GM12878 (cell line): Measurements from ENCODE around the gene SCARB2. TPM values are rescaled to one million over a fixed set of nuclear protein-coding genes. Genes with fewer than 3 reads are reported as not detected.
A peak's percentile ranks its signal among the peaks of the same experiment; 100 is the strongest.

Source experiments
- ATAC-seq: fragments of 200-7000 bp; cut with Tn5 transposase; 3 replicates; pipeline ENCODE4 v1.9.1; 2020; ENCODE audit warnings: mild to moderate bottlenecking, moderate library complexity
- BruUV-seq: library from RNA; stranded (reverse); fragments of 400-500 nt; replicated peaks from 2 replicates; lab custom pipeline; 2021; lab: Mats Ljungman, UMichigan
- CTCF ChIA-PET: fragments of 300-600 bp; sonication (Branson Sonifier 250); formaldehyde crosslinking; extraction: SDS; loops from one replicate; lab custom pipeline; 2021; ENCODE audit warnings: inconsistent platforms; lab: Yijun Ruan, JAX
- POLR2A ChIA-PET: fragments of 350-600 bp; formaldehyde crosslinking; extraction: SDS; loops from one replicate; lab custom pipeline; 2021; ENCODE audit warnings: inconsistent platforms; lab: Charles Lee
- RAD21 ChIA-PET: fragments of 300-600 bp; sonication (Branson Sonifier 250); formaldehyde crosslinking; loops from one replicate; lab custom pipeline; 2023; ENCODE audit warnings: antibody characterized with exemption; ENCODE audit not compliant: unreplicated experiment; lab: Charles Lee
- SMC1A ChIA-PET: fragments of 300-600 bp; sonication (Branson Sonifier 250); formaldehyde crosslinking; loops from one replicate; lab custom pipeline; 2023; ENCODE audit not compliant: unreplicated experiment, uncharacterized antibody; lab: Charles Lee
- DNase-seq: peaks from one replicate; pipeline ENCODE4 v3.0.0-alpha.2; 2011; ENCODE audit warnings: low read depth, low spot score
- FAIRE-seq: peaks from 3 replicates; lab custom pipeline; 2011; peaks lifted over from hg19 to GRCh38; lab: Jason Lieb, UNC
- H2AFZ ChIP-seq: 2 replicates; pipeline ENCODE4 v1.6.0; 2011; ENCODE audit warnings: low read depth, low read length, control low read depth; ENCODE audit not compliant: control insufficient read depth
- H3K27ac ChIP-seq: 2 replicates; pipeline ENCODE4 v1.5.1; 2011; ENCODE audit warnings: control low read depth; ENCODE audit not compliant: control insufficient read depth, insufficient read depth
- H3K27me3 ChIP-seq, 2 experiments: replicated peaks in 1 of 2; 2 replicates each; pipeline versions ENCODE4 v1.6.0 to v1.6.1; 2011; ENCODE audit warnings: low read length in 1 of 2; ENCODE audit not compliant: control insufficient read depth in 2 of 2, insufficient read depth in 2 of 2
- H3K36me3 ChIP-seq, 2 experiments: 2 replicates each; pipeline ENCODE4 v1.5.1; 2011; ENCODE audit warnings: low read length in 1 of 2; ENCODE audit not compliant: control insufficient read depth in 2 of 2, insufficient read depth in 2 of 2
- H3K4me1 ChIP-seq: 2 replicates; pipeline ENCODE4 v1.6.1; 2011; ENCODE audit warnings: mild to moderate bottlenecking, low read length, moderate library complexity, mixed read lengths; ENCODE audit not compliant: control insufficient read depth, insufficient read depth
- H3K4me2 ChIP-seq: 2 replicates; pipeline ENCODE4 v1.6.0; 2011; ENCODE audit warnings: control low read depth; ENCODE audit not compliant: control insufficient read depth, insufficient read depth
- H3K4me3 ChIP-seq: fragments of 200-600 bp; sonication (generic); 2 replicates; pipeline ENCODE4 v1.5.1; 2016
- H3K79me2 ChIP-seq: 2 replicates; pipeline ENCODE4 v1.6.0; 2011; ENCODE audit warnings: low read length; ENCODE audit not compliant: control insufficient read depth, insufficient read depth
- H3K9ac ChIP-seq: 2 replicates; pipeline ENCODE4 v1.8.0; 2011; ENCODE audit warnings: low read length, control low read depth, mixed read lengths; ENCODE audit not compliant: control insufficient read depth, insufficient read depth
- H3K9me3 ChIP-seq: replicated peaks from 3 replicates; pipeline ENCODE4 v1.5.1; 2011; ENCODE audit warnings: mild to moderate bottlenecking, low read length; ENCODE audit not compliant: control insufficient read depth, insufficient read depth
- H4K20me1 ChIP-seq: 2 replicates; pipeline ENCODE4 v1.6.0; 2011; ENCODE audit not compliant: control insufficient read depth, insufficient read depth
- ASH2L ChIP-seq: fragments of 300-600, 200-600 bp; sonication (generic); IDR thresholded peaks from 2 replicates; pipeline ENCODE4 v1.6.1; 2017; ENCODE audit warnings: low read depth, mild to moderate bottlenecking, borderline replicate concordance
- FOXM1 ChIP-seq: IDR thresholded peaks from 2 replicates; pipeline ENCODE4 v1.6.1; 2012; ENCODE audit warnings: low read depth, mild to moderate bottlenecking, inconsistent platforms, low read length, moderate library complexity
- PBX3 ChIP-seq: IDR thresholded peaks from 2 replicates; pipeline ENCODE4 v1.6.1; 2011; ENCODE audit warnings: mild to moderate bottlenecking, low read depth, low read length, moderate library complexity; ENCODE audit not compliant: insufficient replicate concordance
- PML ChIP-seq: IDR thresholded peaks from 2 replicates; pipeline ENCODE4 v1.6.1; 2012; ENCODE audit warnings: low read length, inconsistent platforms
- YBX1 ChIP-seq: fragments of 450-650 bp; IDR thresholded peaks from 2 replicates; pipeline ENCODE4 v1.6.1; 2016; ENCODE audit warnings: antibody characterized with exemption
- ZNF592 ChIP-seq: fragments of 450-650 bp; IDR thresholded peaks from 2 replicates; pipeline ENCODE4 v1.6.1; 2017; ENCODE audit warnings: mild to moderate bottlenecking, moderate library complexity
- WGBS: methylation state at CpG from one replicate; pipeline ENCODE4 v1.1.6; 2016; ENCODE audit warnings: low lambda C conversion rate; ENCODE audit not compliant: insufficient replicate concordance, insufficient coverage; ENCODE audit errors: missing lambda C conversion rate; 5-methylcytosine and 5-hydroxymethylcytosine counted together
- in situ Hi-C: fragments of 300-500 bp; cut with MboI; formaldehyde crosslinking; loops from 9 replicates; pipeline ENCODE4 v1.14.3; 2018; ENCODE audit warnings: mixed read lengths
- intact Hi-C: fragments of 100-400 bp; cut with micrococcal nuclease; formaldehyde crosslinking; loops from one replicate; pipeline ENCODE4 v1.14.2; 2022; ENCODE audit not compliant: unreplicated experiment
- polyA plus RNA-seq, 11 experiments: library from polyadenylated mRNA; depleted of rRNA in 4 of 11; unstranded in 6 of 11; stranded (reverse) in 5 of 11; fragments of >200 nt; fragmentation: Nextera tagmentation in 4 of 11; fragmentation: Illumina TruSeq in 1 of 11; extraction: Ambion mirVana in 4 of 11; extraction: Trizol in 1 of 11; gene quantifications; 1 replicate in 1 of 11; 2 replicates in 10 of 11; pipeline versions ENCODE4 v1.2.1 to v1.2.3, GENCODE V29; 2011 to 2016; ENCODE audit warnings: inconsistent platforms in 2 of 11, missing spikeins in 2 of 11, low read depth in 1 of 11
- total RNA-seq, 4 experiments: library from RNA; depleted of rRNA in 3 of 4; stranded (reverse); fragments of >200 nt in 3 of 4; fragmentation: Illumina TruSeq in 1 of 4; extraction: Trizol in 1 of 4; gene quantifications; 2 replicates each; pipeline versions ENCODE4 v1.2.1 to v1.2.3, GENCODE V29; 2013 to 2021

The SCARB2 gene
- total and polyA plus RNA-seq, 10 of the 15 experiments (the other 5 are each of a cell fraction or from before 2014, with no cell fraction given) = 2.1 to 11.7 (median 9.5) TPM

DNA sequence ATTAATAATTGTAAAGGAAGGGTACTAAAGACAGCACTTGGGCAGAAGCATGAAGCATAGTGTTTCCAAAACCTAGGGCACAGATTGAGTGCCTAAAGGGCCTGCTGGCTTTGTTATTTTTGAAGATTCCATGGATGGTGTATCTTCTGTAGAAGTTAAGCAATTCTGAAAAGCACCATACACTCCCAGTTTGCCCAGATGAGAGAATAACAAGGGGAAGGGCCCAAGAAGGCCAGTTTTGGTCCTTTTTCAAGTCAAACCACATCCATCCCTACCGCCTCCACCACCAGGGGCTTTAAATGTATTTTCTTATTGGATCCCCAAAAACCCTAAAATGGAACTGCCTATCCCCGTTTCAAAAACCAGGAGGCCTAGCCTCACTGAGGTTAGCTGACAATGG is 17.2 kb downstream of the SCARB2 start:
- Histone ChIP-seq H3K27ac (0 out of 2 replicates have a peak overlapping the region, but pooled peaks have one; percentile 17), H3K27me3 (no peaks in the 10 kb centered on the region), H4K20me1 (no peaks in the 10 kb centered on the region)
- TF ChIP-seq FOXM1 (0 out of 2 replicates have a peak, but pooled peaks have one; percentile 2), PML (no peak), ASH2L (no peak), YBX1 (no peak), PBX3 (no peak), ZNF592 (no peak)
- TF ChIP-seq, all 136 proteins: peak for 1
- H3K4me1 ChIP-seq = peaks cover 54% of the 10 kb centered on the region
- H3K79me2 ChIP-seq = no peaks in the 10 kb centered on the region; the same call in none of the 2 replicates
- H3K9ac ChIP-seq = no peak overlapping the region
- no peak for DNase-seq
- POLR2A ChIA-PET = no interaction called here
- BruUV-seq = no TSS peak
- WGBS = 95% methylated on average over 2 of the region's 2 CpGs
- peaks cover 0 to 3% of the 10 kb centered on the region in 2 experiments; a peak in 2 of 4 replicates for H3K36me3 ChIP-seq
- H3K4me3 ChIP-seq = no peak overlapping the region
- peaks cover 6% of the 10 kb centered on the region; the same call in 2 of the 3 replicates for H3K9me3 ChIP-seq
- SMC1A ChIA-PET = interaction anchor here (1.9 to 4.7 kb wide), 2 partner anchors 14 to 16 kb away, joined by 9 to 54 read pairs; no protein-coding TSS in a partner anchor
- in situ Hi-C loops (no loop called here), intact Hi-C loops (no loop called here)
- RAD21 ChIA-PET = no interaction called here
- no peak for FAIRE-seq
- peak overlapping the region; percentile 97 for H3K4me2 ChIP-seq
- ATAC-seq = no peak
- CTCF ChIA-PET = interaction anchor here (0.9 kb wide), 1 partner anchor 24 kb away, joined by 3 read pairs; no protein-coding TSS in a partner anchor
- no peak overlapping the region for H2AFZ ChIP-seq
